ENCODE results near the gene NPPC. TPM values are rescaled to one million over a fixed set of nuclear protein-coding genes. Genes with fewer than 3 reads are reported as not detected.
"Not testable (repeated sequence)": the region's sequence is repeated elsewhere in the genome, so short reads cannot be mapped to it uniquely, and the experiment has no call there.

NPPC gene
- polyA plus RNA-seq, 3 donors, result not detected

GRCh38 chr2:231910771-231911170 lies 15.4 kb downstream of the NPPC start:
- Mint-ChIP-seq H3K27ac (no peak overlapping the region), H3K4me1 (peaks cover 5% of the 10 kb centered on the region), H3K4me3 (no peak overlapping the region), H3K9me3 (no peaks in the 10 kb centered on the region), H3K27me3 (ENCODE audit: low read depth in 3 of 3) (peaks cover 5 to 15% (median 11%) of the 10 kb centered on the region in 3 donors), H3K36me3 (no peaks in the 10 kb centered on the region)
- H3K4me1 ChIP-seq (ENCODE audit: control insufficient read depth in 1 of 2, insufficient read depth in 2 of 2, low read length in 2 of 2), result no peaks in the 10 kb centered on the region
- no peak for DNase-seq
- H3K4me2 ChIP-seq (replicated peaks; ENCODE audit: extremely low read depth, low read length, poor library complexity, severe bottlenecking), result no peak overlapping the region
- H3K9ac ChIP-seq (ENCODE audit: insufficient read depth, low read length, poor library complexity, severe bottlenecking), result no peak overlapping the region
- H2AFZ ChIP-seq (ENCODE audit: insufficient read depth, low read depth, low read length, poor library complexity, severe bottlenecking), result no peak overlapping the region
- H3K27ac ChIP-seq (ENCODE audit: low read depth in 1 of 2, low read length in 2 of 2), result no peak overlapping the region
- intact Hi-C loops (cut with micrococcal nuclease), result loop anchor here in 1 of 2 donors (5.0 kb wide), 1 partner anchor 527 kb away; no protein-coding TSS in a partner anchor
- H3K79me2 ChIP-seq (ENCODE audit: insufficient read depth, low read length), result no peaks in the 10 kb centered on the region
- no peaks in the 10 kb centered on the region for H4K20me1 ChIP-seq (ENCODE audit: insufficient read depth, low read length)
- no peak overlapping the region for H3K4me3 ChIP-seq (replicated peaks in 1 of 3; ENCODE audit: low read depth in 2 of 3, low read length in 3 of 3)
- H3K36me3 ChIP-seq (replicated peaks in 1 of 2; ENCODE audit: control insufficient read depth in 1 of 2, insufficient read depth in 2 of 2, low read length in 2 of 2), result no peaks in the 10 kb centered on the region
- no peaks in the 10 kb centered on the region for H3K27me3 ChIP-seq (ENCODE audit: control insufficient read depth in 2 of 2, insufficient read depth in 2 of 2, low read length in 2 of 2)
- 73% methylated on average over 2 of the region's 6 CpGs for WGBS (ENCODE audit: insufficient coverage)
- H3K9me3 ChIP-seq (replicated peaks in 1 of 2; ENCODE audit: control insufficient read depth in 1 of 2, insufficient read depth in 1 of 2, low read length in 2 of 2), result no peaks in the 10 kb centered on the region
- no peak for TF ChIP-seq CTCF (IDR thresholded peaks at IDR 0.05)

DNA sequence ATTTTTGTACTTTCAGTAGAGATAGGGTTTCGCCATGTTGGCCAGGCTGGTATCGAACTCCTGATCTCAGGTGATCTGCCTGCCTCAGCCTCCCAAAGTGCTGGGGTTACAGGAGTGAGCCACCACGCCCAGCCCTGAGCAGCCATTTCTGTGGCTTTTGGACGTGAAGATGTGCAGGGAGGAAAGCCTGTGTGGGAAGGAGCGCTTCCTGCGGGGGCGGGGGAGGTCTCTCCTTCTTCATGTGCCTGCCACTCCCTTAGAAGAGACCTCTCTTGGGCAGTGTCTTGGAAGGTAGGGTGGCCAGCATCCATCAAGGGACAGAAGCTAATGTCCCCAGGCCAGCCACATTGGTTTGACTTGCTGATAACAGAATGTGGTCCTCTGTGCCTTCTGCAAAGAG lies 16.0 kb downstream of the NPPC start:
- H3K4me2 ChIP-seq (replicated peaks; ENCODE audit: extremely low read depth, low read length, poor library complexity, severe bottlenecking); H3K4me3 ChIP-seq (replicated peaks in 1 of 3; ENCODE audit: low read depth in 2 of 3, low read length in 3 of 3); DNase-seq; H3K27ac Mint-ChIP-seq; H3K4me1 ChIP-seq (ENCODE audit: control insufficient read depth in 1 of 2, insufficient read depth in 2 of 2, low read length in 2 of 2); H3K27ac ChIP-seq (ENCODE audit: low read depth in 1 of 2, low read length in 2 of 2); H3K9me3 Mint-ChIP-seq; H3K4me1 Mint-ChIP-seq; H4K20me1 ChIP-seq (ENCODE audit: insufficient read depth, low read length); H3K4me3 Mint-ChIP-seq; H2AFZ ChIP-seq (ENCODE audit: insufficient read depth, low read depth, low read length, poor library complexity, severe bottlenecking); H3K9ac ChIP-seq (ENCODE audit: insufficient read depth, low read length, poor library complexity, severe bottlenecking); H3K27me3 ChIP-seq (ENCODE audit: control insufficient read depth in 2 of 2, insufficient read depth in 2 of 2, low read length in 2 of 2); H3K9me3 ChIP-seq (replicated peaks in 1 of 2; ENCODE audit: control insufficient read depth in 1 of 2, insufficient read depth in 1 of 2, low read length in 2 of 2); H3K36me3 ChIP-seq (replicated peaks in 1 of 2; ENCODE audit: control insufficient read depth in 1 of 2, insufficient read depth in 2 of 2, low read length in 2 of 2); H3K36me3 Mint-ChIP-seq; H3K79me2 ChIP-seq (ENCODE audit: insufficient read depth, low read length): not testable (repeated sequence)
- intact Hi-C loops (cut with micrococcal nuclease), result loop anchor here in 1 of 2 donors (5.0 kb wide), 1 partner anchor 527 kb away; no protein-coding TSS in a partner anchor
- WGBS (ENCODE audit: insufficient coverage), result 77% methylated on average over 5 of the region's 7 CpGs
- H3K27me3 Mint-ChIP-seq (ENCODE audit: low read depth in 3 of 3), result peaks cover 5 to 15% (median 11%) of the 10 kb centered on the region in 3 donors

Measured in CD14-positive monocyte (primary cell).